Measurements from ENCODE around the gene ABHD17A. TPM values are rescaled to one million over a fixed set of nuclear protein-coding genes. Genes with fewer than 3 reads are reported as not detected.
A peak's percentile ranks its signal among the peaks of the same experiment; 100 is the strongest.

ABHD17A gene
- polyA plus RNA-seq, 1 donor (not counting 4 experiments of a cell fraction or from before 2014, with no cell fraction given) = 27.2 TPM

- H3K9me1 ChIP-seq (ENCODE audit: control insufficient read depth, extremely low read depth, insufficient read depth, low read length) = no peaks in the 10 kb centered on the region
- H3K27ac ChIP-seq (ENCODE audit: control insufficient read depth, insufficient read depth, low read length) = peak within 1 kb of the TSS; percentile 89
- H3K9me3 ChIP-seq (ENCODE audit: control insufficient read depth, low read depth, low read length) = no peaks in the 10 kb centered on the region
- peak within 1 kb of the TSS; percentile 94 for H3K9ac ChIP-seq (ENCODE audit: control insufficient read depth, extremely low read depth, insufficient read depth, low read length)
- H4K20me1 ChIP-seq (ENCODE audit: control insufficient read depth, extremely low read depth, insufficient read depth, low read length) = peaks cover 12% of the 10 kb centered on the region
- H3K27me3 ChIP-seq (ENCODE audit: control insufficient read depth, extremely low read depth, insufficient read depth, low read length) = no peaks in the 10 kb centered on the region
- H3K36me3 ChIP-seq (ENCODE audit: control insufficient read depth in 2 of 2, extremely low read depth in 1 of 2, insufficient read depth in 2 of 2, low read length in 2 of 2) = peaks cover 8 to 12% of the 10 kb centered on the region in 2 experiments
- TF ChIP-seq CTCF (optimal IDR thresholded peaks at IDR 0.05 in 1 of 3, IDR thresholded peaks at IDR 0.05 in 1 of 3, conservative IDR thresholded peaks at IDR 0.05 in 1 of 3; ENCODE audit: extremely low read depth in 1 of 3, insufficient read depth in 2 of 3, low read length in 3 of 3) (peak; percentile 81 to 90 (median 86)), EZH2 (IDR thresholded peaks at IDR 0.05; ENCODE audit: low read length) (no peak)
- H3K4me2 ChIP-seq (ENCODE audit: control insufficient read depth, extremely low read depth, insufficient read depth, low read depth, low read length) = peak within 1 kb of the TSS; percentile 95
- dilution Hi-C loops (cut with MboI; ENCODE audit: extremely low pct_ligation_motif_present, low sequenced_read_pairs) = no loop called here
- H3K4me1 ChIP-seq (ENCODE audit: control insufficient read depth, extremely low read depth, insufficient read depth, low read length) = peaks cover 41% of the 10 kb centered on the region
- H2AFZ ChIP-seq (ENCODE audit: control insufficient read depth, low read length) = peak within 1 kb of the TSS; percentile 44
- DNase-seq (ENCODE audit: low read depth, low spot score) = no peak
- H3K4me3 ChIP-seq (ENCODE audit: control insufficient read depth in 2 of 3, extremely low read depth in 1 of 3, insufficient read depth in 2 of 3, low read depth in 1 of 3, low read length in 3 of 3) = peak within 1 kb of the TSS; percentile 81 to 87 (median 85)
- H3K79me2 ChIP-seq (ENCODE audit: control insufficient read depth, insufficient read depth, low read length) = peaks cover 64% of the 10 kb centered on the region
- peak; percentile 80 for FAIRE-seq
Measured at GRCh38 chr19:1848399-1849131, 36.7 kb downstream of the ABHD17A start, which contains the start of gene REXO1. Gene REXO1, minus strand, starts transcription at chr19:1848483. Its CDS starts 125 bp downstream, at chr19:1848358.

GRCh38 chr19:1847684-1848398 lies 37.5 kb downstream of the ABHD17A start:
- DNase-seq (ENCODE audit: low read depth, low spot score) (no peak), FAIRE-seq (no peak)
- H3K36me3 ChIP-seq (ENCODE audit: control insufficient read depth in 2 of 2, extremely low read depth in 1 of 2, insufficient read depth in 2 of 2, low read length in 2 of 2) = peaks cover 8 to 12% of the 10 kb centered on the region in 2 experiments
- no peaks in the 10 kb centered on the region for H3K27me3 ChIP-seq (ENCODE audit: control insufficient read depth, extremely low read depth, insufficient read depth, low read length)
- peak overlapping the region; percentile 89 for H3K27ac ChIP-seq (ENCODE audit: control insufficient read depth, insufficient read depth, low read length)
- no peaks in the 10 kb centered on the region for H3K9me1 ChIP-seq (ENCODE audit: control insufficient read depth, extremely low read depth, insufficient read depth, low read length)
- TF ChIP-seq CTCF (optimal IDR thresholded peaks at IDR 0.05 in 1 of 3, IDR thresholded peaks at IDR 0.05 in 1 of 3, conservative IDR thresholded peaks at IDR 0.05 in 1 of 3; ENCODE audit: extremely low read depth in 1 of 3, insufficient read depth in 2 of 3, low read length in 3 of 3) (no peak), EZH2 (IDR thresholded peaks at IDR 0.05; ENCODE audit: low read length) (no peak)
- no peaks in the 10 kb centered on the region for H3K9me3 ChIP-seq (ENCODE audit: control insufficient read depth, low read depth, low read length)
- peak overlapping the region; percentile 95 for H3K4me2 ChIP-seq (ENCODE audit: control insufficient read depth, extremely low read depth, insufficient read depth, low read depth, low read length)
- peaks cover 41% of the 10 kb centered on the region for H3K4me1 ChIP-seq (ENCODE audit: control insufficient read depth, extremely low read depth, insufficient read depth, low read length)
- peak overlapping the region; percentile 81 to 87 (median 85) for H3K4me3 ChIP-seq (ENCODE audit: control insufficient read depth in 2 of 3, extremely low read depth in 1 of 3, insufficient read depth in 2 of 3, low read depth in 1 of 3, low read length in 3 of 3)
- peak overlapping the region; percentile 94 for H3K9ac ChIP-seq (ENCODE audit: control insufficient read depth, extremely low read depth, insufficient read depth, low read length)
- dilution Hi-C loops (cut with MboI; ENCODE audit: extremely low pct_ligation_motif_present, low sequenced_read_pairs) = no loop called here
- H2AFZ ChIP-seq (ENCODE audit: control insufficient read depth, low read length) = no peak overlapping the region
- peaks cover 64% of the 10 kb centered on the region for H3K79me2 ChIP-seq (ENCODE audit: control insufficient read depth, insufficient read depth, low read length)
- peaks cover 12% of the 10 kb centered on the region for H4K20me1 ChIP-seq (ENCODE audit: control insufficient read depth, extremely low read depth, insufficient read depth, low read length)
